ENCODE measurements around the gene ITPR3.

DNA sequence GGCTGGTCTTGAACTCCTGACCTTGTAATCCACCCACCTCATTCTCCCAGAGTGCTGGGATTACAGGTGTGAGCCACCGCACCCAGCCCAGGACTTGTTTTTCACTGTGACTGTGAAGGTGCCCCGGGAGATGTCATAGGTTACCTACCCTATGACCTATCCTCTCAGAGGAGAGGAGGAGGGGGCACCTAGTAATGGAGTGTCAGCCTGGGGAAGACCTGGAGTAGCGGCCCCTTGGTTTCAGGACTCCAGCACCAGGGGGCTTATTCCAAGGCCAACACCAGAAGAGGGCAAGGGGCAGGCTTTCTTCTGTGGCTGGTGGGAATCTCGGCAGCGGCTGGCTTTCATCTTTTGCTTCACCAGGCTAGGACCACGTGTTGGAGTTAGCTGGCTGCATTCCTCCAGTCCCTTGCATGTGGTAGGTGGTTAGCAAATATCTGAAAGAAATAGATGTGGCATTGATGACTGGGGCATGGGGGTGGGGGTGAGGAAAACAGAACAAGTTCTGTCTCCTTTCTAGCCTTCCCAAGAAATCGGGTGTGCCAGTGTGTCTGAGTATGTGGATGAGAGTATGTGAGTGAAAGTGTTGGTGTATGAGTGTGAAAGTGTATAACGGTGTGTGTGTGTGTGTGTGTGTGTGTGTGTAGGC lies 7.9 kb upstream of the ITPR3 start:
- no peak for TF ChIP-seq EZH2 (IDR thresholded peaks at IDR 0.05; ENCODE audit: borderline replicate concordance, low read length)
- TF ChIP-seq, protein P1, sequence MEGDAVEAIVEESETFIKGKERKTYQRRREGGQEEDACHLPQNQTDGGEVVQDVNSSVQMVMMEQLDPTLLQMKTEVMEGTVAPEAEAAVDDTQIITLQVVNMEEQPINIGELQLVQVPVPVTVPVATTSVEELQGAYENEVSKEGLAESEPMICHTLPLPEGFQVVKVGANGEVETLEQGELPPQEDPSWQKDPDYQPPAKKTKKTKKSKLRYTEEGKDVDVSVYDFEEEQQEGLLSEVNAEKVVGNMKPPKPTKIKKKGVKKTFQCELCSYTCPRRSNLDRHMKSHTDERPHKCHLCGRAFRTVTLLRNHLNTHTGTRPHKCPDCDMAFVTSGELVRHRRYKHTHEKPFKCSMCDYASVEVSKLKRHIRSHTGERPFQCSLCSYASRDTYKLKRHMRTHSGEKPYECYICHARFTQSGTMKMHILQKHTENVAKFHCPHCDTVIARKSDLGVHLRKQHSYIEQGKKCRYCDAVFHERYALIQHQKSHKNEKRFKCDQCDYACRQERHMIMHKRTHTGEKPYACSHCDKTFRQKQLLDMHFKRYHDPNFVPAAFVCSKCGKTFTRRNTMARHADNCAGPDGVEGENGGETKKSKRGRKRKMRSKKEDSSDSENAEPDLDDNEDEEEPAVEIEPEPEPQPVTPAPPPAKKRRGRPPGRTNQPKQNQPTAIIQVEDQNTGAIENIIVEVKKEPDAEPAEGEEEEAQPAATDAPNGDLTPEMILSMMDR (IDR thresholded peaks at IDR 0.05; ENCODE audit: low read length), result no peak
